Measurements from ENCODE around the gene SWT1.
"Not testable (repeated sequence)": the region's sequence is repeated elsewhere in the genome, so short reads cannot be mapped to it uniquely, and the experiment has no call there.

Gene SWT1

GRCh38 chr1:185291159-185291558 is 134.2 kb downstream of the SWT1 start:
- DNase-seq: no peak

DNA sequence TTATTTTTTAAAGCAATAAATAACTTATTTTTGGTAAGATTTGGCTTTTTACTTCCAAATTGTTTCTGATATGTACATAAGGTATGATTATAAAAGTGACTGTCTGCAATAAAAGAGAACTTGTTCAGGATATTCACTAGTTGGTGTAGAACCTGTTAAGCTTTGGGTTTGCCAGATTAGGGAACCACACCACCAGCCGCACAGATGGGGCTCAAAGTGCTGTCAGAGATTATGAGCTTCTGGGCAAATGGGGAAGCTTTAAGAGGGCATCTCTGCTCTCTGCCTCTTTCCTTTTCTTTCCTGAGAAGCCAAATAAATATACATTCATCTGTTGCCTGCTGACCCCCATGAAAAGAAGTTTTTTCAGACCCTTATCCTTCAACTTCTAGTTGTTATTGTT is 134.7 kb downstream of the SWT1 start:
- DNase-seq: no peak

GRCh38 chr1:185292237-185292636 is 135.3 kb downstream of the SWT1 start:
- DNase-seq: no peak

DNA sequence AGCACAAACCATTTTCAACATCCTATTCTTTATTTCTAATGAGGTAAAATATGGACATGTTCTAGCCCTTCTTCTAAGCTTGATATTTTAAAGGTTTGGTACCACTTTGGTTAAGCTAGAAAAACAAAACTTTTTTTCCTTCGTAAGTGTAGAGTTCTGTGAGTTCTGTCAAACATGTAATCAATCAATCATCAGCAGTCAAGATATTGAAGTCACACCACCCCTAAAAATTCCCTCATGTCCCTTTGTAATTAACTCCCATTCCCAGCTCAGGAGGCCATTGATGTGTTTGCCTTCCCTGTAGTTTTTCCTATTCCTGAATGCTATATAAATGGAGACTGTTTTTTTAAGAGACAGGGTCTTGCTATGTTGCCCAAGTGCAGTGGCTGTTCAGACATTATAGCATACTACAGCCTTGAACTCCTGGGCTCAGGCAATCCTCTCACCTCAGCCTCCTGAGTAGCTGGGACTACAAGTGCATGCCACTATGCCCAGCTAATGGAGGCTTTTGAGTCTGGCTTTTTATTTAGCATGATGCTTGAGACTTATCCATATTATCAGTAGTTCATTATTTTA is 137.1 kb downstream of the SWT1 start:
- DNase-seq: no peak

DNA sequence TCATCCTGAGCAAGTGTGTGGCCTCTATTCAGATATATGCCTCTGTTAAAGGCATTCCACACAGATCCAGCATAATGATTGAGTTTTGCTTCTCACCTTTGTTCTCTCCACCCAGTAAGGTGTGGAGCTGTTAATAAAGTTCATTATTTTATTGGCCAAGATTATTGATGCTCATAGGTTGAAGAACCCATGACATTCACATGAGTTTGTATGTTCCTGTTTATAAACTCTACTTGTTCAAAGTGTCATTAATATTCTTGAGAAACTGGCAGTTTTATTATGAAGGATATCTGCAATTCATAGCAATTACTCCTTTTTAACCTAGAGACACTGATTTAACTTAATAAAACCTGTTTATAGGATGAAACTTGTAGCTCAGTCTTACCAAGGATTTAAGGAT is 138.1 kb downstream of the SWT1 start:
- no peak for DNase-seq

DNA sequence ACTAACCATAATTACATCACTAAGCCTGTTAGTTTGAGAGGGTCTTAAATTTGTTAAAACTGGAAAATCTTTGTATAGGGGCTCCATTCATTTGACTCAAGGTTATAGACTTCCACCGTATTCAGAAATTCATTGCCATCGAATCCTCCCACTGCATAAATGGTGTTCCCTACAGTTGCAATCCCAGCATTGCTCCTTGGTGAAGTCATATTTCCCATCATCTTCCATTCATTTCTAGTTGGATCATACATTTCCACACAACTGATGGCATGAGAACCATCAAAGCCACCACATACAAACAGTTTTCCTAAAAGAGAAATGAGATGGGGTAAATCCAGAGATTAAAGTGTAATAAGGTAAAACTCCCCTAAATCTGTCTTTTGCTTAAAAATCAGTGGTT is 141.0 kb downstream of the SWT1 start:
- DNase-seq: no peak

DNA sequence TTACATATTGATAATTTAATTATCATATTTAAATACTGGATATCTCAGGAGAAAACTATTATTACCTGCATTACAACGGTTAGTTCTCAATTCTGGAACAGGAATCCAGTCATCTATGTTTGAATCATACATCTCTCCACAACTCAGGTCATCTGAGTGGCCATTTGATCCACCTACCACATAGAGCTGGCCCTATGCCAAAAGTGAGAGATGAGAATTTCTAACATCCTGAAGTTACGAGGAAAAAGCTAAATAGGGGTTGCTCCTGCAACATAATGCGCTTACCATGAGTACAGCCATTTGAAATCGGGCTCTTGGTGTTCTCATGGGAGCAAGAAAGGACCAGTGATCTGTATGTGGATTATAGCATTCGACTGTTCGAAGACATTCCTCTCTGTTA is 143.2 kb downstream of the SWT1 start:
- DNase-seq: no peak

- no peak for DNase-seq
These were observed 148.5 kb downstream of the SWT1 start for GRCh38 chr1:185305419-185305818.

GRCh38 chr1:185308126-185308525 is 151.2 kb downstream of the SWT1 start:
- no peak for DNase-seq

GRCh38 chr1:185309566-185309965 is 152.6 kb downstream of the SWT1 start:
- no peak for DNase-seq

- DNase-seq: no peak
These were observed 154.7 kb downstream of the SWT1 start for GRCh38 chr1:185311589-185312225.

GRCh38 chr1:185312361-185313138 is 155.6 kb downstream of the SWT1 start:
- DNase-seq: no peak

DNA sequence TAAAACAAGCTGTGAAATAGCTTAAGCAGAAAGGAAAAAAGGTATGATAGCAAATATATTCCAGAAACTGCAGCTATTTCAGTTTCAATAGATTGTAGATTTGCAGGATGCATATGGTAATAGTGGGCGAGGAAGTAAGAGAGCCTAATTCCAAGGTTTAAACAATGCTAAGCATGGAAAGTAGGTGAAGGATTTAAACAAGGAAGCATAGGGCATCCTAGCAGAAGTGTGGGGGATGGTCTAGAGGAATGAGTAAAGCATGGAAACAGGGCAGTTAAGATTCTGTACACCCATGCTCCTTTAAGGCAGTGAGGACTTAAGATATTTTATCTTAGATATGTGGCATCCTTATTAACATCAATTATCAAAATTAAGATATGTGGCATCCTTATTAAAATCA is 157.4 kb downstream of the SWT1 start:
- DNase-seq: no peak

- no peak for DNase-seq
These were observed 158.6 kb downstream of the SWT1 start for GRCh38 chr1:185315445-185316071.

- peak; percentile 90 for DNase-seq
These were observed 159.4 kb downstream of the SWT1 start for GRCh38 chr1:185316163-185317033.

DNA sequence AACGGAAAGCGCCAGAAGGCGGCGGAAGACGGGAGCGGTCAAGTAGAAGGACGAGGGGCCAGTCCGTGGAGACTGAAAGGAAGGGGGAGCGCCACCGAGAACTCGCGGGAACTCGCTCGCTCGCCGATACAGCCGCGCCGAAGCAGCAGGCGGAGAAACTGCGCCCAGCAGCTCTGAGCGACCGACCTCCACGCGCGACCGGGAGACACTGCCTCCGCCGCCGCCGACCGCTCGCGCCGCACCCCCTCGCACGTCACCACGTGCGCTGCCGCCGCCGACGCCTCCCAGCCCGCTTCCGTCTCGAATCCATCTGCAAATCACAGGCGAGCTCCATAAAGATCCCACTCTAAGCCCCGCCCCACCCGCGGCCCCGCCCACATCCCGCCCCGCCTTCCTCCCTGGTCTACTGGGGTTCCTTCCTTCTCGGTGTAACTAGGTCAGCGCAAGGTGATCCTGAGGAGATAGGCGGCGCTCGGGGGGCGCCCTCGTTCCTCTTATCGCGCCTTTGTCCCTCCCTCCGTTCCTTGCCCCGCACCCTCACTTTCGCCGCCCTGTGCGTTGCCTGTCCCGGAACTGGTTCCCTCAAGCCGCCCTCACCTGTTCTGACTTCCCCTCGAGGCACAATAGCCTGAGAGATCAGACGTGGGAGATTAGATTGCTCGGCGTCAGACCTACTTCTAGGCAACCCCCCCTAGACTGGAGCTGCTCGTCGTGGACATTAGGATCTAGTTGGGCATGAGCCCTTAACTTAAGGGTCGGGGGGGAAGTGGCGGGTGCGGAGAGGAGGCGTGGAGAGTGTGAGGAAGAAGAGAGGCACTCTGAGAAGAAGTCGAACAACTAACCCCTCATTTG is 160.3 kb downstream of the SWT1 start, which contains the start of gene IVNS1ABP:
TSS of gene IVNS1ABP (minus strand) at position 210 of the 852 bp plus-strand sequence. CDS start 7,750 bp downstream, outside the sequence.
- DNase-seq: peak; percentile 99

DNA sequence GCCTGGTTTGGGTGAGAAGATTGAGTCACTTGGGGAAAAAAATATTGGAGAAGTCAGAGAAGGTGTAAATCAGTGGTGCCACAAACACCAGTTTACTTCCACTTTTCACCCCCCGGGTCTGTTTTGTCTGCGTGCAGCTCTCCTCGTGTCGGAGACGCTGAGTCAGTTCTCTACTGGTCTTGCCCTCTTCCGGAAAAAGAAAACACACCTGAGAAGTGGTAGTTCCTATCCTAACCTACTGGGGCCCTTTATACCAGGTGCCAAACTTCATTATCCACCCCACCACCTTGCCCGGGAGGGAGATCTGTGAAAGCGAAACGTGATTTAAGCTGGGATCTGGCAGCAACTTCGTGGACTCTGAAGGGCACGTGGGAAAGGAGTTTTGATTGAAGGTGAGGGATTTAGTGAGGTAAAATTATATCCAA is 160.9 kb downstream of the SWT1 start:
- DNase-seq: peak; percentile 84

- no peak for DNase-seq
These were observed 161.6 kb downstream of the SWT1 start for GRCh38 chr1:185318431-185319138.

- DNase-seq: no peak
These were observed 162.1 kb downstream of the SWT1 start for GRCh38 chr1:185319139-185319475.

- DNase-seq: not testable (repeated sequence)
These were observed 164.1 kb downstream of the SWT1 start for GRCh38 chr1:185321104-185321503.

DNA sequence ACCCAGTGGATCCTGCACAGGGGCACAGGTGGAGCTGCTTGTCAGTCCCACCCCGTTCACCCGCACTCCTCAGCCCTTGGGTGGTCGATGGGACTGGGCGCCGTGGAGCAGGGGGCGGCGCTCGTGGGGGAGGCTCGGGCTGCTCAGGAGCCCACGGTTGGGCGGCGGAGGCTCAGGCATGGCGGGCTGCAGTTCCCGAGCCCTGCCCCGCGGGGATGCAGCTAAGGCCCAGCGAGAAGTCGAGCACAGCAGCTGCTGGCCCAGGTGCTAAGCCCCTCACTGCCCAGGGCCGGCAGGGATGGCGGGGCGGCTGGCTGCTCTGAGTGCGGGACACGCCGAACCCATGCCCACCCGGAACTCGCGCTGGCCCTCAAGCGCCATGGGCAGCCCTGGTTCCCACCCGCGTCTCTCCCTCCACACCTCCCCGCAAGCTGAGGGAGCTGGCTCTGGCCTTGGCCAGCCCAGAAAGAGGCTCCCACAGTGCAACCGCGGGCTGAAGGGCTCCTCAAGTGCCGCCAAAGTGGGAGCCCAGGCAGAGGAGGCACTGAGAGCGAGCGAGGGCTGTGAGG is 164.8 kb downstream of the SWT1 start:
- not testable (repeated sequence) for DNase-seq
